ENCODE results near the gene CD84.
"Not testable (repeated sequence)": the region's sequence is repeated elsewhere in the genome, so short reads cannot be mapped to it uniquely, and the experiment has no call there.

Gene CD84, protein sequence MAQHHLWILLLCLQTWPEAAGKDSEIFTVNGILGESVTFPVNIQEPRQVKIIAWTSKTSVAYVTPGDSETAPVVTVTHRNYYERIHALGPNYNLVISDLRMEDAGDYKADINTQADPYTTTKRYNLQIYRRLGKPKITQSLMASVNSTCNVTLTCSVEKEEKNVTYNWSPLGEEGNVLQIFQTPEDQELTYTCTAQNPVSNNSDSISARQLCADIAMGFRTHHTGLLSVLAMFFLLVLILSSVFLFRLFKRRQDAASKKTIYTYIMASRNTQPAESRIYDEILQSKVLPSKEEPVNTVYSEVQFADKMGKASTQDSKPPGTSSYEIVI

DNA sequence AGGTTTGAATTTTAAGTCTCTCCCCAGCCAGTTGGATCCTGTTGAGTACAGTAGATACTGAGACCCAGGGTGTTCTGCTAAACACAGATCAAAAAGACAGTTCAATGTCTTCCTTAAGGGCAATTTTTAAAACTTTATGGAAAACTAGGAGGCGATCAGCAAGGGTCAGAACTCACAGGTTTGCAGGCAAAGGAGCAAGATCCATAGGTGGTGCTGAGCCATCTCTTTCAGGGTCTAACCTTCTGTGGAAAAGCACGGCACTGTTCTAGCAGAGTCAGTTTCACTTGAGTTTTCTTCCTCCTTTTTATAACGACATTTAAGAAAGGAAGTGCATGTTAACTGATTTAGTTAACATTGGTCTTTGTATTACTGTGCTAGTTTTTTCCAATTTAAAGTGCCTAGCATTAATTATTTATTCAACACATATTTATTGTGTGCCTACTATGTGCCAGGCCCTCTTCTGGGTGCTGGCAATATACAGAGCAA lies at the start of gene CD84:
TSS of gene CD84 (minus strand) at position 281 of the 486 bp plus-strand sequence. CDS start at position 222, 59 bp downstream.
- peak; percentile 87 for DNase-seq

DNA sequence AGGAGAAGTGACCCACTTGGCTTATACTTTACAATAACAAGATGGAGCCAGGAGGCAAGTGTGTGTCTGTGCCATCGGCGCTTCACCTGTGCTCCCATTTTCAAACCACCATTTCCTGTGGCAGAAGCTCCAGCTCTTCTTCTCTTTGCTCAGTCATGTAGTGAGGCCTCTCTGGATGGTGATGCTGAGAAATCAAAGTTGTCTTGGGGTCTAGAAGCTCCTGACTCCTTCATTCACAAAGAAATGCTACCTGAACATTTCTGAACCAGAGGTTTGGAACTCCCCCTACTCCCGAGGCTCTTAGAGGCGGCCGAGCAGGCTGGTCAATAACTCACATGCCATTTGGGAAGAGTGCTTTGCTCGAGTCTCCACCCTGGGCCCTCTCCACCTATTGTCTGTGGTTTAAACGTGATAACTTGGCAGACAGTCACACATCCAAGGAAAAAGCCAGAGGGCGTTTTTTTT lies 49.5 kb upstream of the CD84 start:
- DNase-seq: no peak

DNA sequence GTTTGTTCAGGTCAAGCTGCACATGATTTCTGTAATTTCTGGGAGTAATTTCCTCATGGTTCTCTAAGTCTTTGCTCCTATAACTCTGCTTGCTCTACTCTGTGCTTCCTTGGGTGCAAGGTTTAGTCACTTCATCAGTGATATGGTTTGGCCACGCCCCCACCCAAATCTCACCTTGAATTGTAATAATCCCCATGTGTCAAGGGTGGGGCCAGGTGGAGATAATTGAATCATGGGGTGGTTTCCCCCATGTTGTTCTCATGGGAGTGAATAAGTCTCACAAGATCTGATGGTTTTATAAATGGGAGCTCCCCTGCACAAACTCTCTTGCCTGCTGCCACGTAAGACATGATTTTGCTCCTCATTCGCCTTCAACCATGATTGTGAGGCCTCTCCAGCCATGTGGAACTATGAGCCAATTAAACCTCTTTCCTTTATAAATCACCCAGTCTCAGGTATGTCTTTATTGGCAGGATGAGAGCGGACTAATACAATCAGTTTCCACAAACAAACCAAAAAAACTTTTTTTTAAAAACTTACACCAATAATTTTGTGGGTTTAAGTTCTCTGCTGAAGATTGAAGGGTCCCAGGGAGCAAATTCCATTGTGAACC lies 48.5 kb upstream of the CD84 start:
- not testable (repeated sequence) for DNase-seq

DNA sequence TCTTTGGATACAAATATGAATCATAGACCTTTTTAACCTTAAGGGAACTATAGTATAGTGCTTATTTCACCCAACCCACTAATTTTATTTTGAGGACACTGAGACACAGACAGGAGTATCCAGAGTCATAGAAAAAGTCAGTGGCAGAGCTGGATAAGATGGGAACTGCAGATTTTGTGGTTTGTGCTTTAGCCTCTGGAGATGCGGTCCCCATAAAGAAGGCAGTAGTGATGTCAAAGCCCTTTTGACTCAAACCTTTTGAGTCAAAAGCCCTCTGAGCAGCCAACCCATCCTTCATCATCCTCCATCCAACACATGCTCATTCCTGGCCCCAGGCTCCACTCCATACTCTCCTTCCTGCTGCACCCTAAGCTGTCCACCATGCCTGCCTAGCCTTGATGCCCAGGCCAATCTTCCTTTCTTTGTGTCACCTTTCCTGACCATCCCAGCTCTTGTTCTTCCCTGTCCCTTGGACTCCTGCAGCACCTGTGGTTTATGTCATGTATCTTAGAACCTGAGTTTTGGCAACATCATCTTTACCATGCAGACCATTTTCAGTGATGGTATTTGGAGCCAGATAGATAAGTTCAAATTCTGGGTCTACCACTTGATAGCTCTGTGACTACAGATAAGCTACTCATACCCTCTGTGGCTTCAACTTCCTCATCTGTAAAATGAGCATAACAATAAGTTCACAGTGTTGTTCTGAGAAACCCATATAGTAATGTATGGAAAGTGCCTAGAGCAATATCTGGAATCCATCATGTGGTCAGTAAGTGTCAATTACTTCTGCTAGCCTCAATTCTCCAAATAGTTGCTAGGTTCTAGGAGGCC lies 47.4 kb upstream of the CD84 start:
- DNase-seq: peak; percentile 97

DNA sequence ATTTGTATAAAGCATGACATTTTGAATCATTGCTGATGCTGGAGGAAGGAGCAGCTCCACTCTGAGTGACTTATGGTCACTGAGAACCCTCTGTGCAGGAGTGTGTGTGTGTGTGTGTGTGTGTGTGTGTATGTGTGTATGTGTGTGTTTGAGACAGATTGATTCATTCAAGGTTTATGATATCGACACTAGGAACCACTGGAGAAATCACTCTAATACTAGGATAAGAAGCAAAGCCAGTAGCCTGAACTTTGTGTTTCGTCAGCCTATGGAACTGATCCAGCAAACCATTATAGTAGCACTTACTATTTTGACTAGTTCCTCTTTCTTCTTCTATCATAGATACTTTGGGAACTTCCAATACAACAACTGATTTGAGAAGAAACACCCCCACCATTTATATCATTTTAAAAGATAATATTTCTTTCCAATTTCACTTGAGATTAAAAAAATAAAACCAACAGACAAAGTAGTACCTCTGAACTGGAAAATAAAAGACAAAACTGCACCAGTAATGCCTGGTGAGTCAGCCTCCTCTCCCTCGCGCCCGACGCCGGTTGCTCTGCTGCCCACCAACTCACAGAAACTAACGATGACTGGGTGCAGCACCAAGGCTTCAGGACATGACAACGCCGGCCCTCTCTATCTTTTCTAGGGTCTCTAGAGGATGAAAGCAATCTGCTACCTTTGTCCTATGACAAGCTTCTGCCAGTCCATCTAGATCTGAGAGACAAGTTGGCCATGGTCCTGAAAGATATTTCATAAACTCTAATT lies 46.6 kb upstream of the CD84 start:
- DNase-seq: peak; percentile 92

DNA sequence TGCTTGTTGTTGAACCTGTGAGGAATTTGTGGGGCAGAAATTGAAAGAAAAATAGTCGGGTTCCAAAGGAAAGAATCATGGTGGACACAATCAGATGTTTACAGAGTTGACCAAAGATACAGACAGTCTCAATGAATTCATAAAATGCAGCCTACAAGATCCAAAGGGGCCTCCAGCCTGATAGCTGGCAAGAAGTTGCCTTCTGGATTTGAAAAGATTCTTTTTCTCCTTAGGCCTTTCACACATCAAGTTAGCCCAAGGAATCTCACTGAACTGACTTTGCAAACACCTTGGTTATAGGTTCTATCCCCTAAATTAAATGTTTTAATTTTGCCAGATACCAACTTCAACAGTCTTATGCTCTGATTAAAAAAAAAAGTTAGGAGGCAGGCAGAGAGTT lies 46.0 kb upstream of the CD84 start:
- no peak for DNase-seq

DNA sequence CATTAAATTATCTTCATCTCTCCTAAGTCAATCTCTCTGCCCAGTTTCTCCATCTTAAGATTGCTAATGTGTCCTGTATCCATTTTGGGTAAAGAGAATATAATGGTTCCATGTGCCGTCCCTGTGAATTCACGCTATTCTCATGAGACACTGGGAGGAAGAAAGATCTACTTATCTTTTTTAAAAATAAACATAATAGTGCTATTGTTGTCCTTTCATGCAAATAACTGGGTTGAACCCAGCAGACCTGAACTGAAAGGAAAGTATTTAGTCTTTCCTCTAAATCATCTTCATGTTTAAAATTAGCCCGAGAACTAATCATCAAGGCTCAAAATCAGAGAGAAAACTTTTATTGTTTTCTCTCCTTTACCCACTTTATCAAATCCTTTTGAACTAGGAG lies 45.2 kb upstream of the CD84 start:
- no peak for DNase-seq

DNA sequence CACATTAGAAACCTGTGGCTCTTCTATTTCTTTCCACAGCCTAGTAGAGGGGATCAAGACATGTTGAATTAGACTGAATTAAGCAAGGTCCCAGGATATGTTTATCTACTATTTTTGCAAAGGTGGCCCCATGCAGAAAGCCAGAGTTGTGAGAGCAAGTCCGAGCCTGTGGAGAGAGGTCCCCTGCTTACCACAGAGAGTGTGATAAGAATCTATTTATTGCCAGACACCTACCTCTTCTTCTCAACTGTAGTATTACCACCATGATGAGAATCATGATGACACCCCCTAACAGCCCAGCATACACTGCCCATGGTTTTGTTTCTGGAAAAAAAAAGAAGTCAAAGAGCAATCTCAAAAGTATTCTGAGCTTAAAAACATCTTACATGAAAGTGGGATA lies 44.6 kb upstream of the CD84 start:
- no peak for DNase-seq

DNA sequence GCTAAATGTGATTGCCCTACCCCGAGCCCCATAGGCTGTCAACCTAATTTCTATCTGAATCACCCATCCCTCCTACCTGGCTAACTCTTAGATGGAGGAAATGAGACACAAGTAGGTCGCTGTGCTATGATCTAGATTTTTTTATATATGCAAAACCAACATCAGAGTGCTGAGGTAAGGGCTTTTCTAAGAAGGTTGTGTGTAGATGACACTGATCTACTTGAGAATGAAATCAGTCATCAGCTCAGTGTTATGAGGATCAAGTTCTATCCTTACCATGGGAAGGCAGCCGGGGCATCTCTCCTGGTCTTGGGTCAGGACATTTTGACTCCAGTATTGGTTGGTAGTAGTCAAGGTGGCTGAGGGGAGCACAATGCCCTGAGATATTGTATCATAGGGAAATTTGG lies 43.9 kb upstream of the CD84 start:
- no peak for DNase-seq

DNA sequence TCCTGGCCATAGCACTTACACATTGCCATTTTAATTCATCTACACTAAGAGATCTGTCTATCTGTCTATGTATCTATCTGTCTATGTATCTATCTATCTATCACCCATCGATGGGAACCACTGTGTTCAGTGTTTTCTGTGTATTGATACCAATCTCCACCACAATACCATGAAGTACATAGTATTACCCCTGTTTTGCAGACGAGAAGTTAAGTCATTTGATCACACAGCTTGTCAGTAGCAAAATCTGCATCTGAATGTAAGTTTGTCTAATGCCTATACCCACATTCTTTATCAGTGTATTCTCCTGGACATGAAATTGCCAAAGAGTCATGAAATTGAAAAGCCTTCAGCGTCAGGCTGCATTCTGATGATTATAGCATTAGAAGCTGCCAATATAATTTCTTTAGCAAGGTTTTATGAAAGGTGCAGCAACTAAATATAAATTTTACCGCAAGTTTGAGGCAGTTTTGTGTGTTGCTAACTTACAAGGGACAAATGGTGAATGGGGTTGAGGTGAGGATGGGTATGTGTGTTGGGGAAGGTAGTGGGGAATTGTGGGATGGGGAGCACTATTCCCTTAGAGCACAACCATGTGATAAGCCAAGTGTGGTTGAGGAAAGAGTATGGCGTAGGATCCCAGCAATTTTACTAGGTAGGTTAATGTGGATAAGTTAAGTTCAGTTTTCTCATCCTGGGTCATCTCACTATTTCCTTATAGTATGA lies 43.4 kb upstream of the CD84 start:
- DNase-seq: no peak

DNA sequence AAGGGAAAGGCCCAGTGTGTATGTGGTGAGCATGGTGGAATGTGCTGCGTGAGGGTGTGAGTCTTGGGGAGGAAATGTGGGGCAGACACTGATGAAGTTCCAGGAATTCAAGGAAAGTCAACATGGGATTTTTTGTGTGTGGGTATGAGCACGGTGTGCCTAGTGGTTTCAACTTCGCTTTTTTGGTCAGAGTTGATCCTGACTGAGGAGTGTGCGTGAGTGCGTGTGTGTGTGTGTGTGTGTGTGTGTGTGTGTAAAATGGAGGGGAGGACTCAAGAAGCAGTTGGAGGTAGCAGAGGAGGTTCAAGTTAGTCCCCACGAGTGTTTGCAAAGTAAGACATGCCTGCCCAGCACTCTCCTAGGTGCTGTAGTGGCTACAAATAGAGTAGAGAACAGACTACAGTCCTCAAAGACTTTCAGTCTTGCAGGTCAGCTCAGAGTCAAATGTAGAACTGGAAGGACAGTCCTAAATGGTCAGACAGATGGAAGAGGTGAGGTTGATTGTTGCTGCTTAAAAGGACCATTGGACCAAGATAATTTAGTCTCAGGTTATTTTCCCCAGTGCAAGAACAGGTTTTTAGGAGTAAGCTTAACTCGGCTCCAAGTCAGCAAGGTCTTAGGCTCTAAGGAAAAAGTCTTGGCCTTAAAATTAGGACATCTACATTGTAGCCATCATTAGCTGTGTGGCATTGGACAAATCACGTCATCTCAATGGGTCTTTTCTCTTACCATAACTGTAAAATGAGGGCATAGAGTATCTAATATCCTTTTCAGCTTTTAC lies 42.5 kb upstream of the CD84 start:
- no peak for DNase-seq

DNA sequence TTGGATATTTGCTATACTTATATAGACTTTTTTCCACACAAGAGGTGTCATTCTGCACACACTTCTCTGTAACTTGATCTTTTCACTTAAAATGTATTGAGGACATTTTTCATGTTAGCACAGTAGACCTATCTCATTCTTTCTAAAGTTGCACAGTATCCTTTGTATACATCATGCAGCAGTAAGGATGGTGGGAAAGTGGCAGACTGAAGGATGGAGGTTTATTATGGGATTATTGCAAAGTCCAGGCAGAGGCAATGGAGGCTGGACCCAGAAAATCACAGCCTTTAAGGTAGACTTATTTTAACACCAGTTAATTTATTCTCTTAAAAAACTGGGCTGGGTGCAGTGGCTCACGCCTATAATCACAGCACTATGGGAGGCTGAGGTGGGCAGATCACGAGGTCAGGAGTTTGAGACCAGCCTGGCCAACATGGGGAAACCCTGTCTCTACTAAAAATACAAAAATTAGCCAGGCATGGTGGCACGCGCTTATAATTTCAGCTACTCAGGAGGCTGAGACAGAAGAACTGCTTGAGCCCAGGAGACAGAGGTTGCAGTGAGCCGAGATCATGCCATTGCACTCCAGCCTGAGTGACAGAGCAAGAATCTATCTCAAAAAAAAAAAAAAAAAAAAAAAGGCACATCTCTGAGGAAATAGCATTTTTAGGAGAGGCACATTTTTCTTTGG lies 41.8 kb upstream of the CD84 start:
- DNase-seq: no peak

DNA sequence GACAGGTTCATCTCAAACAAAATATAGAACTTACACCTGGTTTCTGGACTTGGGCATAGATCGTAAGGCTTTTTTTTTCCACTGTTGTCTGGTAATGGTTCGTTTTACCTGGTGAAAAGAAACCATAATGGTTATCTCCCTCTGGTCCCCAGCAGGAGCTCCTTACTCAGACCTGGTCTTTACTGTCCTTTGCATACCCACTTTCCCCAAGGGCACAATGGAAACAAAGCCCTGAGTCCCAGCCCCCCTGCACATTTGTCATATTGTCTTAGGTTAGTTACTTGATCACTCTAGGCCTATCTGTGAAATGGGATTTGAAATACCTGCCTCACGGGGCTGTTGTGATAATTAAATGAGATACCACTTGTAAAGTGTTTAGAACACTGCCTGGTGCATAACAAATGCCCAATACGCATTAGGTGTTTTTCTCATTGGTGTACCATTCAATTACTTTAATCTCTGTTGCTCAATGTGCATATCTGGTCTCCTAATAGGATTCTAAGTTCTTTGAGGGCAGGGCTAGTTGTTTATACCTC lies 40.5 kb upstream of the CD84 start:
- no peak for DNase-seq

DNA sequence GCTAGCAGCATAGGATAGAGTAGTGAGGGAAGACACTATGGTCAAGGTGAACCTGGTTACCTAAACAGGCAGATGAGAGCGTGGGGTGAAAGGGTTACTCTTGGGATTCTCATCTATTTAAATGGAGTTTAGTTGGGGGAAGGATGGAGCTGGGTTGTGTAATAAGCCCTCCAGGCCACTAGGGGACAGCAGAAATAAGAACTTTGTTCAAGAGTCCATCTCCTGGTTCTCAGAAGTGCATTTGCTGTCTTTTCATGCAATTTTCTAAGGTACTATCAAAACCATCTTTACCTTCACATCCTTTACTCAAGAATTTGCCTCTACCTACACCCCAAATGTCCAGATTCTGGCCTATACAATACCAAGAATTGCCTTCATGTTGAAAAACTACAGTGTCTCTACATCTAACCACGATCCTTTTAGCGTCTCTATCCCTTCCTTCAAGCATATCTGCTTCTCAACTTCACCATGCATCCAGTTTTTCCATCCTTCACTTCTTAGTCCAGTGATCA lies 39.5 kb upstream of the CD84 start:
- peak; percentile 81 for DNase-seq

DNA sequence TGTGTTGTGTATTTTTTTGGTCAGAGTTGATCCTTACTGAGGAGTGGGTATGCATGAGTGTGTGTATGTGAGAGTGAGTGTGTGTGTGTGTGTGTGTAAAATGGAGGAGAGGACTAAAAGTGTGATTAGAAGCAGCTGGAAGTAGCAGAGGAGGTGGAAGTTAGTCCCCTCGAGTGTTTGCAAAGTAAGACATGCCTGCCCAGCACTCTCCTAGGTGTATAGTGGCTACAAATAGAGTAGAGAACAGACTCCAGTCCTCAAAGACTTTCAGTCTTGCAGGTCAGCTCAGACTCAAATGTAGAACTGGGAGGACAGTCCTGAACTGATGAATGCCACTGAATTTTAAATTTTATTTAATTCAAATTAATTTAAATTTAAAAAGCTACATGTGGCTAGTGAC lies 39.0 kb upstream of the CD84 start:
- DNase-seq: no peak

DNA sequence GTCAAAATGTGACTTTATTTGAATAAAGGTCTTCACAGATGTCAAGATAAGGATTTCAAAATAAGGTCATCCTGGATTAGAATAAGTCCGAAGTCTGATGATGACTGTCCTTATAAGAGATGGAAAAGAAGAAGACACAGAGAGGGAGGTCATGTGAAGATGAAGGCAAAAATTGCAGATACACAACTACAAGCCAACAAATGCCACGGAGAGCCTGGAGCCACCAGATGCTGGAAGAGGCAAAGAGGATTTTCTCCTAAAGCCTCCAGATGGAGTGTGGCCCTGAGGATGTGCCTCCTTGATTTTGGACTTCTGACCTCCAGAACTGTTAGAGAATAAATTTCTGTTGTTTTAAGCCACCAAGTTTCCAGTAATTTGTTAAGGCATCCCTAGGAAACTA lies 36.4 kb upstream of the CD84 start:
- DNase-seq: no peak

DNA sequence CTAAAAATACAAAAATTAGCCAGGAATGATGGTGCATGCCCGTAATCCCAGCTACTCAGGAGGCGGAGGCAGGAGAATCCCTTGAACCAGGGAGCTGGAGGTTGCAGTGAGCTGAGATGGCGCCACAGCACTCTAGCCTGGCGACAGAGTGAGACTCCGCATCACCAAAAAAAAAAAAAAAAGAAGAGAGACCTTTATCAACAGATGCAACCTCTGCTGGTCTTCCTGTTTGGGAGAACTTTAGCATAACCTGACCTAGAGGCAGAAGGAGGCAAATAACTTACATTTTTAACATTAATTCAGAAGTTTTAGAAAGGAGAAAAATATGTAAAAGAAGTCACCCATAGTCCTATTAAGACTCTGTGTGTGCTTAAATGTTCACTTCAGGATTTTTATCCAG lies 35.1 kb upstream of the CD84 start:
- DNase-seq: no peak

DNA sequence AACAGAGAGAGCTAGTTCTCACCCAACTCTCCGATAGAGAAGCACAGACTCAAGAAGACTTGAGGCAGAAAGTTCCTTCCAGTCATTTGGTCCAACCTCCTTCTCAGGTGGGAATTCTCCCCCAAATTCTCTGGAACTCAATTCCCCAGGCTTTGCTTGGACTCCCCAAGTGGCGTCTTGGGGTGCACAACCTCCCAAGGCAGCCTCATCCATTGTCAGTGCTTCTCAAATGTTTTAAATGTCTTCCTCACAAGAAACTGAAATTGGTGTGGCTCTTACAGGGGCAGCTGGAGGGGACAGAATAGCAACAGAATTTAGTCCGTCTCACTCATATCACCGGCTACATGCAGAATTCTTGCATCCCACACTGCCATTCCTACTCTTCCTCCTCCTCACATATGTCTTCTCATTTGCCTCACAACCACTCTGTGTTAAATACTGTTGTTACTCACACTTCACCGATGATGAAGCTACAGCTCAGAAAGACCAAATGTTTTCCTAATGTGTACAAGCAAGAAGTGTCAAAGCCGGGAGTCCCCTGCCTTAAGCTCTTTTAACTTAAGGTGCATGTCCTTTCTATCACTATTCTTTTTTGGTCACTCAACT lies 33.4 kb upstream of the CD84 start:
- no peak for DNase-seq

DNA sequence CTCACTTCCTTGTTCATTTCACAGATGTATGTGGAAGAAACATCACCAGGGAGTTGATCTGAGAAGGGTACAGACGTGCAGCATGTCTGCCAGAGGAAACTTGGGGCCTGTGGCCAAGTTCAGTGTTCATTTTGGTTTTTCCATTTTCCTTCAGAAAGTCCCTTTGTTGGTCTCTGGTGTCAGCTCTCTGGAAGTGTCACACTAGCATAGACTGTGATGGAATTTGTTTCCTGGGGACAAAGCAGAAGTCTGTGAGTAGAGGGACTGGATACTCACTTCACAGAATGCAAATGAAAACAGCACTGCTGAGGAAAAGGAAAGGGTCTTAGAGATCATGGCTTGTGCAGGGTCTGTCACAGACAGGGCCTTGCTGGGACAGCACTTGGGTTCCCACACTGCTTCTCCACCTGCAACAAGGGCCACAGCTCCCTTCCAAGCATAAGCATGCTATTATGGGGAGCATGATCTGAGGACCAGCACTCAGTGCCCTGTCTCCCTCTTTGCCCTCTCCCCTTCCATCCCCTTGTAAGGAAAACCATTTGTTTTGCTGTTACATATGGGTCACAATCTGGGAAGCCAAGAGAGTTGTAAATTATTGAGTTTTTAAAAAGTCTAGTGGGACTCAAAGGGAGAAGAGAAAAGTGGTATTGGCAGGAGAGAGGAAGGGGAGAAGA lies 31.4 kb upstream of the CD84 start:
- no peak for DNase-seq
